ENCODE results near the gene EDIL3.
A peak's percentile ranks its signal among the peaks of the same experiment; 100 is the strongest.

EDIL3 gene

GRCh38 chr5:84085387-84086041 is 299.2 kb downstream of the EDIL3 start:
- no peak overlapping the region for H3K27ac ChIP-seq (ENCODE audit: low read depth, low read length)
- H3K79me2 ChIP-seq (ENCODE audit: control insufficient read depth, insufficient read depth, low read length, unreplicated experiment) = no peaks in the 10 kb centered on the region
- H3K4me1 ChIP-seq (ENCODE audit: control insufficient read depth, insufficient read depth, low read length, unreplicated experiment) = peaks cover 6% of the 10 kb centered on the region
- no peaks in the 10 kb centered on the region for H3K27me3 ChIP-seq (ENCODE audit: insufficient read depth, low read length)
- no peak overlapping the region for H2AFZ ChIP-seq (ENCODE audit: low read length, unreplicated experiment)
- H3K4me3 ChIP-seq (ENCODE audit: low read depth, low read length) = no peak overlapping the region
- no peaks in the 10 kb centered on the region for H3K36me3 ChIP-seq (ENCODE audit: insufficient read depth, low read length)

- no peak overlapping the region for H3K27ac ChIP-seq (ENCODE audit: low read depth, low read length)
- H3K27me3 ChIP-seq (ENCODE audit: insufficient read depth, low read length) = no peaks in the 10 kb centered on the region
- H3K4me1 ChIP-seq (ENCODE audit: control insufficient read depth, insufficient read depth, low read length, unreplicated experiment) = no peaks in the 10 kb centered on the region
- H3K79me2 ChIP-seq (ENCODE audit: control insufficient read depth, insufficient read depth, low read length, unreplicated experiment) = no peaks in the 10 kb centered on the region
- no peak overlapping the region for H2AFZ ChIP-seq (ENCODE audit: low read length, unreplicated experiment)
- H3K36me3 ChIP-seq (ENCODE audit: insufficient read depth, low read length) = no peaks in the 10 kb centered on the region
- no peak overlapping the region for H3K4me3 ChIP-seq (ENCODE audit: low read depth, low read length)
Measured at GRCh38 chr5:84080908-84081307, 303.8 kb downstream of the EDIL3 start.

GRCh38 chr5:84072339-84072738 is 312.3 kb downstream of the EDIL3 start:
- Histone ChIP-seq H3K4me1 (ENCODE audit: control insufficient read depth, insufficient read depth, low read length, unreplicated experiment) (no peaks in the 10 kb centered on the region), H3K4me3 (ENCODE audit: low read depth, low read length) (no peak overlapping the region), H3K27me3 (ENCODE audit: insufficient read depth, low read length) (no peaks in the 10 kb centered on the region), H2AFZ (ENCODE audit: low read length, unreplicated experiment) (no peak overlapping the region), H3K36me3 (ENCODE audit: insufficient read depth, low read length) (no peaks in the 10 kb centered on the region), H3K27ac (ENCODE audit: low read depth, low read length) (no peak overlapping the region), H3K79me2 (ENCODE audit: control insufficient read depth, insufficient read depth, low read length, unreplicated experiment) (no peaks in the 10 kb centered on the region)

GRCh38 chr5:84069608-84070179 is 315.0 kb downstream of the EDIL3 start:
- no peaks in the 10 kb centered on the region for H3K4me1 ChIP-seq (ENCODE audit: control insufficient read depth, insufficient read depth, low read length, unreplicated experiment)
- no peak overlapping the region for H2AFZ ChIP-seq (ENCODE audit: low read length, unreplicated experiment)
- H3K36me3 ChIP-seq (ENCODE audit: insufficient read depth, low read length) = no peaks in the 10 kb centered on the region
- no peak overlapping the region for H3K4me3 ChIP-seq (ENCODE audit: low read depth, low read length)
- no peaks in the 10 kb centered on the region for H3K79me2 ChIP-seq (ENCODE audit: control insufficient read depth, insufficient read depth, low read length, unreplicated experiment)
- H3K27ac ChIP-seq (ENCODE audit: low read depth, low read length) = no peak overlapping the region
- H3K27me3 ChIP-seq (ENCODE audit: insufficient read depth, low read length) = no peaks in the 10 kb centered on the region

GRCh38 chr5:84063041-84063440 is 321.6 kb downstream of the EDIL3 start:
- H3K27me3 ChIP-seq (ENCODE audit: insufficient read depth, low read length) = no peaks in the 10 kb centered on the region
- H3K36me3 ChIP-seq (ENCODE audit: insufficient read depth, low read length) = no peaks in the 10 kb centered on the region
- no peak overlapping the region for H2AFZ ChIP-seq (ENCODE audit: low read length, unreplicated experiment)
- no peak overlapping the region for H3K27ac ChIP-seq (ENCODE audit: low read depth, low read length)
- no peak overlapping the region for H3K4me3 ChIP-seq (ENCODE audit: low read depth, low read length)
- H3K79me2 ChIP-seq (ENCODE audit: control insufficient read depth, insufficient read depth, low read length, unreplicated experiment) = no peaks in the 10 kb centered on the region
- H3K4me1 ChIP-seq (ENCODE audit: control insufficient read depth, insufficient read depth, low read length, unreplicated experiment) = no peaks in the 10 kb centered on the region

GRCh38 chr5:84059672-84060071 is 325.0 kb downstream of the EDIL3 start:
- H3K4me3 ChIP-seq (ENCODE audit: low read depth, low read length) = no peak overlapping the region
- H3K27me3 ChIP-seq (ENCODE audit: insufficient read depth, low read length) = no peaks in the 10 kb centered on the region
- no peaks in the 10 kb centered on the region for H3K36me3 ChIP-seq (ENCODE audit: insufficient read depth, low read length)
- no peak overlapping the region for H2AFZ ChIP-seq (ENCODE audit: low read length, unreplicated experiment)
- H3K79me2 ChIP-seq (ENCODE audit: control insufficient read depth, insufficient read depth, low read length, unreplicated experiment) = no peaks in the 10 kb centered on the region
- H3K27ac ChIP-seq (ENCODE audit: low read depth, low read length) = no peak overlapping the region
- peaks cover 13% of the 10 kb centered on the region for H3K4me1 ChIP-seq (ENCODE audit: control insufficient read depth, insufficient read depth, low read length, unreplicated experiment)

GRCh38 chr5:84058561-84058960 is 326.1 kb downstream of the EDIL3 start:
- Histone ChIP-seq H3K4me1 (ENCODE audit: control insufficient read depth, insufficient read depth, low read length, unreplicated experiment) (peaks cover 13% of the 10 kb centered on the region), H3K36me3 (ENCODE audit: insufficient read depth, low read length) (no peaks in the 10 kb centered on the region), H3K4me3 (ENCODE audit: low read depth, low read length) (no peak overlapping the region), H3K27ac (ENCODE audit: low read depth, low read length) (no peak overlapping the region), H3K27me3 (ENCODE audit: insufficient read depth, low read length) (no peaks in the 10 kb centered on the region), H3K79me2 (ENCODE audit: control insufficient read depth, insufficient read depth, low read length, unreplicated experiment) (no peaks in the 10 kb centered on the region), H2AFZ (ENCODE audit: low read length, unreplicated experiment) (no peak overlapping the region)

GRCh38 chr5:84057211-84057610 is 327.5 kb downstream of the EDIL3 start:
- peaks cover 13% of the 10 kb centered on the region for H3K4me1 ChIP-seq (ENCODE audit: control insufficient read depth, insufficient read depth, low read length, unreplicated experiment)
- H3K27me3 ChIP-seq (ENCODE audit: insufficient read depth, low read length) = no peaks in the 10 kb centered on the region
- H3K79me2 ChIP-seq (ENCODE audit: control insufficient read depth, insufficient read depth, low read length, unreplicated experiment) = no peaks in the 10 kb centered on the region
- H3K27ac ChIP-seq (ENCODE audit: low read depth, low read length) = no peak overlapping the region
- H3K36me3 ChIP-seq (ENCODE audit: insufficient read depth, low read length) = no peaks in the 10 kb centered on the region
- no peak overlapping the region for H3K4me3 ChIP-seq (ENCODE audit: low read depth, low read length)
- H2AFZ ChIP-seq (ENCODE audit: low read length, unreplicated experiment) = no peak overlapping the region

- Histone ChIP-seq H3K36me3 (ENCODE audit: insufficient read depth, low read length) (no peaks in the 10 kb centered on the region), H3K4me1 (ENCODE audit: control insufficient read depth, insufficient read depth, low read length, unreplicated experiment) (no peaks in the 10 kb centered on the region)
Measured at GRCh38 chr5:84045964-84046363, 338.7 kb downstream of the EDIL3 start.

GRCh38 chr5:84036842-84037241 is 347.8 kb downstream of the EDIL3 start:
- Histone ChIP-seq H3K36me3 (ENCODE audit: insufficient read depth, low read length) (no peaks in the 10 kb centered on the region), H3K4me1 (ENCODE audit: control insufficient read depth, insufficient read depth, low read length, unreplicated experiment) (peaks cover 10% of the 10 kb centered on the region), H3K27me3 (ENCODE audit: insufficient read depth, low read length) (no peaks in the 10 kb centered on the region), H3K27ac (ENCODE audit: low read depth, low read length) (no peak overlapping the region), H3K79me2 (ENCODE audit: control insufficient read depth, insufficient read depth, low read length, unreplicated experiment) (no peaks in the 10 kb centered on the region), H2AFZ (ENCODE audit: low read length, unreplicated experiment) (no peak overlapping the region), H3K4me3 (ENCODE audit: low read depth, low read length) (no peak overlapping the region)

More at GRCh38 chr5:84045964-84046363, 338.7 kb downstream of the EDIL3 start:
- H2AFZ ChIP-seq (ENCODE audit: low read length, unreplicated experiment) = no peak overlapping the region
- H3K4me3 ChIP-seq (ENCODE audit: low read depth, low read length) = no peak overlapping the region
- no peaks in the 10 kb centered on the region for H3K79me2 ChIP-seq (ENCODE audit: control insufficient read depth, insufficient read depth, low read length, unreplicated experiment)
- H3K27me3 ChIP-seq (ENCODE audit: insufficient read depth, low read length) = no peaks in the 10 kb centered on the region
- H3K27ac ChIP-seq (ENCODE audit: low read depth, low read length) = no peak overlapping the region

GRCh38 chr5:84032324-84032723 is 352.4 kb downstream of the EDIL3 start:
- Histone ChIP-seq H3K4me3 (ENCODE audit: low read depth, low read length) (peak overlapping the region; percentile 39; the same call in 1 of the 2 replicates), H3K4me1 (ENCODE audit: control insufficient read depth, insufficient read depth, low read length, unreplicated experiment) (peaks cover 24% of the 10 kb centered on the region), H3K79me2 (ENCODE audit: control insufficient read depth, insufficient read depth, low read length, unreplicated experiment) (no peaks in the 10 kb centered on the region), H3K36me3 (ENCODE audit: insufficient read depth, low read length) (no peaks in the 10 kb centered on the region), H3K27me3 (ENCODE audit: insufficient read depth, low read length) (no peaks in the 10 kb centered on the region), H3K27ac (ENCODE audit: low read depth, low read length) (peak overlapping the region; percentile 35), H2AFZ (ENCODE audit: low read length, unreplicated experiment) (no peak overlapping the region)
